Stimulated activated CD4-positive, alpha-beta T cell treated with anti-CD3 and anti-CD28 coated beads, TNF-alpha, amount 100 ng/mL, for 24 hours (primary cell): ENCODE data around the gene CD276.
A peak's percentile ranks its signal among the peaks of the same experiment; 100 is the strongest.
"Not testable (repeated sequence)": the region's sequence is repeated elsewhere in the genome, so short reads cannot be mapped to it uniquely, and the experiment has no call there.

Experiments used
- DNase-seq, 3 experiments: peaks; one replicate each; pipeline ENCODE4 v3.0.0-alpha.2; 2020; ENCODE audit warnings: low read depth in 3 of 3

Gene CD276

GRCh38 chr15:73683777-73684580 lies at the start of gene CD276:
Gene CD276, plus strand, starts transcription at chr15:73684383. Its CDS starts 15,257 bp downstream, at chr15:73699640.
- no peak for DNase-seq

DNA sequence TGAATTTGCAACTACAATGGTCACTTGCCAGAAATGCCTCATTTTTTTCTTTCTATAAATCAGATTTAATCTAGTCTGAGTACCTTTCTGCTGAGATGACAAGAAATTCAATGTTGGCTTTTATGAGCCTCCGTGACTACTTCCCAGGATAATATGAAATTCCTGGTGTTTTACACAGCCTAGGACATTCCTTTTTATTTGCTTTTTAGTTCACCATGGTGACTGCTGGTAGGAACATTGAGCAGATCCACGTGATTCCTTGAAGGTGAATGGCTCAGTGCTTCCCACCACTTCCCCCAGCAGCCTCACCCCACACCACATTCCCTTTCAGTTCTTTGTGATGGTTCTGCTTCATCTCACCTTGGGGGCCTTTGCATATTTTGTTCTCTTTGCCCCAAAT lies 46.7 kb upstream of the CD276 start:
- no peak for DNase-seq

- DNase-seq, result not testable (repeated sequence)
These were observed 44.7 kb upstream of the CD276 start for GRCh38 chr15:73639464-73639863.

DNA sequence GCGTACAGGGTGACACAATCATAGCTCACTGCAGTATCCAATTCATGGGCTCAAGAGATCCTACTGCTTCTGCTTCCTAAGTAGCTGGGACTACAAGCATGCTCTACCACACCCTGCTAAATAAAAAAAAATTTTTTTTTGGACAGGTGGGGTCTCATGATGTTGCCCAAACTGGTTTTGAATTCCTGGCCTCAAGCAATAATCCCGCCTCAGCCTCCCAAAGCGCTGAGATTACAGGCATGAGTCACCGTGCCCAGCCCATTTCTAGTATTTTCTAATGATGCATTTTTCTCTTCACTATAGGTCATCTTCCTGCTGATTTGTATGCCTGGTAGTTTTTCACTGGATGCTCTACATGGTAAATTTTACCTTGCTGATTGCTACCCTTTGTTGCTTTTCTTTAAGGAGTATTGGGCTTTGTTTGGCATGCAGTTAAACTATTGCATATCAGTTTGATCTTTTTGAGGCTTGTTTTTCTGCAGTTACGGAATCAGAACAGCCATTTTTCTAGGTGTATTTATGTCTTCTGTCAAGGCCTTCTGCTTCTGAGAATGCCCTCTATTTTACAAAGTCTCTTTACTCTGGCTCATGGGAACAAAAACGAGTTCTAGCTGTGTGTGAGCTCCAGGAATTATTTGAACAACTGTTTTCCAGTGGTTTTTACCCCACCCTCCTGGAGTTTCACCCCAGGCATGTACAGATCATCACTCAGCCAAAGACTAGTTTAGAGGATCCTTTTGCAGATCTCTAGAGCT lies 36.7 kb upstream of the CD276 start:
- no peak for DNase-seq

GRCh38 chr15:73648014-73648295 lies 36.2 kb upstream of the CD276 start:
- no peak for DNase-seq

DNA sequence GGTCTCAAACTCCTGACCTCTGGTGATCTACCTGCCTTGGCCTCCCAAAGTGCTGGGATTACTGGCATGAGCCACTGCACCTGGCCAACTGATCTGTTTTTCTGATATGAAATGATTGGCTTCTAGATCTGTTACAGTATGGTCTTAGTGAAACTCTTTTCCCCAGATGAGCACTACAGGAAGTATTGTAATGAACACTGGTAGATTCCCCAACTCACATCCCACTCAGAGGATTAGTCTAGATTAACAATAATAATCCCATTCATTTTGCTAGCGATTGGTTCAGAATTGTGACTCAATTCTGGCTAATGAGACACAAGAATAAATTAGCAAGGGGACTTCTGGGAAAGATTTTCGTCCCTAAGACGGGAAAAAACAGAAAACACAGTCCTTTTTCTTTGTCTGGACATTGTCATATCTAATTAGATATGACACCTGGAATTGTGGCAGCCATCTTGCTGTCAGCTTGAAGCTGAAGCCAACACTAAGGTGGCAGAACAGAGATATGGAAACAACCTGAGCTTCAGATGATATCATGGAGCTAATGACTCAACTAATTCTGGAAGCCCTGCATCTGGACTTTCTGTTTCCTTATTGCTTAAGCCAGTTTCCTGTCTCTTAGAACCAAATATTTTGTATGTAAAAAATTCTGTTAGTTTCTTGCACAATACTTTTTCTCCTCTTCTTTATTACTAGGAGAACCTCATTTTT lies 33.6 kb upstream of the CD276 start:
- no peak for DNase-seq

DNA sequence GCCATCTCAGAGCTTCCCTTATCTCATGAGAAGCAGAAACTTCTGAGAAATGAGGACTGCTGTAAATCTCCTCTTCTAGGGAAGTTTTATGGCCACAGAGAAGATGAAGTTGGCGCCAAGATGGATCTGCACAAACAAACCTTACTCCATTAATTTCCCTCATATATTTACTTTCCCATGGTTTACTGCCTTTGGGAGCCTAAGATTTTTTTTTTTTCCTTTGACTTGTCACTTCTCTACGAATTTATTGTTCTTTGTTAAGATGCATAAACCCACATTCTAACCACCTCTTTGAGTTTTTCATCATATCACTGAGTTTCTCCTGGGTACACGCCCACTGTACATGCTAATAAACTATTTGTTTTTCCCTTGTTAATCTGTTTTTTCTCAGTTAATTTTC lies 29.5 kb upstream of the CD276 start:
- DNase-seq, result no peak

GRCh38 chr15:73655724-73656123 lies 28.5 kb upstream of the CD276 start:
- DNase-seq, result no peak

DNA sequence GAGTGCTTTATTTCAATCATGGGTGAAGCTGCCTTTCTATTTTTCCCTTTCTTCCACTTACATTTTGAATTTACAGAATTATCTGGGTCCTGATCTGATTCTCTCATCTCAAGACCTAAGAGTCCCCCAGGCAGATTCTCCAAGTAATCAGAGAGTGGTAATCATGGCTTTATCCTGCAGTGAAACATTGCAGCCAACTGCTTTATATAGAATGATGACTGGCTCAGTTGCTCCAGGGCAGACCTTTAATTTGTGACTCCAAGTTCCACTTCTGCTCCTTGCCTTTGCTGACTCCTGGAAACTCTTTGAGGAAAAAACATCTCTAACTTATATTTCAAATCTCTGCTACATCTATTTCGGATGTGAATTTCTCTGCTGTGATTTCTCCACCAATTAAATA lies 25.5 kb upstream of the CD276 start:
- DNase-seq, result no peak

DNA sequence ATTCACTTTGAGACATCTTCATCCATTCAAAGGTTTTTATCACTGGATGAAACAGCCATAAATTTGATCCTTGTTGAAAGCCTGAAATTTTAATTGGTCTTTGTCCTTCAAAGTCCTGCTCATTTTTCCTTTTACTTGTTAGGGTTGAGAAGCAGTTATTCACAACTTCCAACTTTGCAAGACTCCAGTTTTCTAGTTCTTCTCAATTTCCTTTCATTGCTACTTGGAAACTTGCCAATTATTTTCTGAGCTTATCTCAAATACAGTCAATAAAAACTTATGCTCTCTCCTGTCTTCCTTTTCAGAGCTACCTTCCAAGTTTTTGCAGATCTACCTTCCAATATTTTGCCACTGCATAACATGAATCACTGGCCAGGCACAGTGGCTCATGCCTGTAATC lies 23.7 kb upstream of the CD276 start:
- DNase-seq, result no peak

DNA sequence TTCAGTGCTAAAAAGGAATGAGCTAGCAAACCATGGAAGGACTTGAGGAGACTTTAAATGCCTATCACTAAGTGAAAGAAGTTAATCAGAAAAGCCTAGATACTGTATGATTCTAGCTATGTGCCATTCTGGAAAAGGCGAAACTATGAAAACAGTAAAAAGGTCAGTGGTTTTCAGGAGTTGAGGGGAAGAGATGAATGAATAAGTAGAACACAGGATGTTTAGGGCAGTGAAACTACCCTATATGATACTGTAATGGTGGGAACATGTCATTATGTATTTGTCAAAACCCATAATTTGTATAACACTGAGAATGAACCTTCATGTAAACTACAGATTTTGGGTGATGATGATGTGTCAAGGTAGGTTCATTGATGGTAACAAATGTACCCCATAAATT lies 9.6 kb upstream of the CD276 start:
- DNase-seq, result no peak

DNA sequence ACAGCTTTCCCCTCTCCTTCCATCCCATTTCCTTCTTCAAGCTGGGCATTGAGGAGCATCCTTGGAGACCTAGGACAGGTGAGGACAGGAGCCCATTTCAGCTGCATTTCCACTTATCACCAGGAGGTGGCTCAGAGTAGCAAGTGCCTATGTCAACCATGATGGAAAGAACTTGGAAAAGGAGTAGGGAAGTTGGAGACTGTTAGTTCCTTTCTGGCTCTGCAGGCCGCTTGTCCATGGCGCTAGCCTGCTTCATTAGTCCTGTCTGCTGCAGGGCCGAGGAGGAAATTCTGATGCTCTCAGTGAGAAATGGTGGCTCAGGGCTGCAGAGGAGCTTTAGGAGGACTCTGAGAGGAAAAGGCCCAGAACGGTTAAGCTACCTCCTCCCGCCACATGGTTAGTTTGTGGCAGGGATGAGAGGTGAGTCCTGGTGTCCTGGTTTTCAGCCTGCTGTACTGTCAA lies 7.0 kb upstream of the CD276 start:
- DNase-seq, result peak in 2 of 3 experiments; percentile 34 to 50

DNA sequence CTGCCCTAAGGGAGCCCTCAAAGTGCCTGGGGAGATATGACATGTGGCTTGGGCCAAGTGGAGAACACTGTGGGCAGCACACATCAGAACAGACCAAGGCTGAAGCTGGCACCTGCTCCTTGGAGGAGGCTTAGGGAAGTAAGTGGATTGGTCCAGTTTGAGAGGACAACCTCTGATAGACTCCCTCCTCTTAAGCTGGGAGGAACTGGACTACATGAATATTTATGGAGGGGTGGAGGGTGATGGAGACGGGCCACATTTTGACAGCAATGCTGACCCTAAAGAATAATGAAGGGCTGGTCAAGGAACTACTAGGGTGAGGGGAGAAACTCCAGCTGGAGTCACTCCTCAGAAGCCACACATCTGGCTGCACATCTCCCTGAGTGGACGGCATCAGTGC lies 6.5 kb upstream of the CD276 start:
- DNase-seq, result no peak

- no peak for DNase-seq
These were observed 5.7 kb upstream of the CD276 start for GRCh38 chr15:73678498-73678897.

DNA sequence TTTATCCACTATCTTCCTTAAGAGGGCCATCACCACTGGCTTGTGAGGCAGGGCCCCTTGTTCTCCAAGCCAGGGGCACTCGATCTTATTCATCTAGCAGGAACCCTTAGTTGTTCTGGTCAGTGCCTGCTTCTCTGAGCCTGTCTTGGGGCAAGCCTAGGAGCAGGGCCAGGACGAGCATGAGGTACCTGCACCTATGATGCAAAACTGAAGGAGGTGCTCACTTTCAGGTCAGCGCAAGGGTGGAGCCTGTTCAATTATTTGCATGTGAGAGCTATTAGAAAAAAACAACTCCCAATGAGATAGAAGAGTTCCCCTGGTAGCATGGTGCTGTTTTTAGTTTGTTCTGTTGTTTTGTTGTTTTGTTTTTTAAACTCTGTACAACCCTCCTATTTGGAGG lies 5.0 kb upstream of the CD276 start:
- DNase-seq, result no peak

DNA sequence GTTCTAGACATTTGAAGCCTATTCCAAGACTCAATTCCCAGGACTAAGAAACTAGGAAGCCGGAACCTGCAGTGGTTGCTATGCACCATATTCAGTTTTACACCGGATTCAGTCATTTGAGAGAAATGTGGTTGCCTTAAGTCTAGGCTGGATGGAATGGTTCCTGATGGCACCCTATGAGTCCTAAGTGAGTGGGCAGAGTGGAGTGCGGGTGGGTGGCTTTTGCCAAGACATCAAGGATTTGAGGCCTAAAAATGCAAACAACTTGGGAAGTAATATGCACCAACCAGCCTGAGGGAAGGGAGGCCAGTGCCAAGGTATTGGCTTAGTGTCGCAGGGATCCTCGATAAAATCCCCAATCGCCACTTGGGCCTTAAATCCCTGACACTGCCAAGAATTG lies 4.2 kb upstream of the CD276 start:
- no peak for DNase-seq

- DNase-seq, result no peak
These were observed 3.6 kb upstream of the CD276 start for GRCh38 chr15:73680549-73680948.

DNA sequence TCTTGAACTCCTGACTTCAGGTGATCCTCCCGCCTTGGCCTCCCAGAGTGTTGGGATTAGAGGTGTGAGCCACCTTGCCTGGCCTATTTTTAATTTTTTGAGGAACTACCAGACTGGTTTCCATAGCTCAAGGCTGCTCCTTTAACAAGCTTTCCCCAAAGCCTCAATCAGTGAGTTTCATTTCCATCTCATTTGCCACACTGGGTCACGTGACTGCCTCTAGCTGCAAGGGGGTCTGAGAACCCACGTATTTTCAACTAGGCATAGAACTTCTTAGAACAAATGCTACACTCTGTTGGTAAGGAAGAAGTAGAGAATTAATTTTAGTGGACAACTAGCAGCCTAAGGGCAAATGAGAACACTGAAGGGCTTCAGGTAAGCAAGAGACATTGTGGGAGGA lies 3.1 kb upstream of the CD276 start:
- DNase-seq, result no peak

GRCh38 chr15:73681856-73682599 lies 2.2 kb upstream of the CD276 start:
- no peak for DNase-seq

DNA sequence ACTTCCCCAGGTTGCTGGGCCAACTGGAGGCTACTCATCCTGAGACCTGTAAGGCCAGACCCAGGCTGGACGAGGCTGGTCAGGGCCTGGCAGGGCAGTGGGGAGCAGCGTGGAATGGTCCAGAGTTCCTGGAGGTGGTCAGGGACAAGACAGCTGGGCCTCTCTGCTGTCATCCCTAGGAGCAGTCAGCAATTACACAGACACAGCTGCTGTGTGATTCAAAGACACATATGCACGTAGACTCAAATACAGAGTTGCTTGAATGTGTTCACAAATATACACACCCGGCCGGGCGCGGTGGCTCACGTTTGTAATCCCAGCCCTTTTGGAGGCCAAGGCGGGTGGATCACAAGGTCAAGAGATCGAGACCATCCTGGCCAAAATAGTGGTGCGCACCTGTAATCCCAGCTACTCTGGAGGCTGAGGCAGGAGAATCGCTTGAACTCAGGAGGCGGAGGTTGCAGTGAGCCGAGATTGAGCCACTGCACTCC lies 1.5 kb upstream of the CD276 start:
- DNase-seq, result no peak

DNA sequence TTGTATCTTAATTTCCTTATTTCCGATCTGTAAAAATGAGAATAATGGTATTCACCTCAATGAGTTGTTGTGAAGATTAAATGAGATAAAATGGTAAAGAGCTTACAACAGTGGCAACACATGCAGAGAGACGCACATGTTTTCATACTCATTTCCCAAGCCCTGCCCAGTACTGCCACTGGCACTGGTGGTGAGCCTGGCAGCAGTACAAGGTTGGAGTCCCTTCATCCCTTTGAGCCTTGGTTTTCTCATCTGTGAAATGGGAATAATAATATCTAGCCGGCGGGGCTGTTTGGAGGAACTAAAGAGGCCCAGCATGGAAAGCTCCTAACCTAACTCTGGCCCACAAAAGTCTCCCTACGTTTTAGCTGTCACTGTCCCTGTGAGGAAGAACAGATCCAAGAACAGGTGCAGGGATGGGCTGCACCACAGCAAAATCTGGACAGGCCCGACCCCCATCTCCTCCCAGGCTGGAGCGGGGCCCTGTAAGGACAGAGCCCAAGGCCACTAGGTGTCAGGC lies 866 bp upstream of the CD276 start:
- no peak for DNase-seq
